ENCODE measurements around the gene PPP1R3A. TPM values are rescaled to one million over a fixed set of nuclear protein-coding genes. Genes with fewer than 3 reads are reported as not detected.
"Not testable (repeated sequence)": the region's sequence is repeated elsewhere in the genome, so short reads cannot be mapped to it uniquely, and the experiment has no call there.

The PPP1R3A gene
- total RNA-seq, 1 donor from 2014 or later, result not detected

DNA sequence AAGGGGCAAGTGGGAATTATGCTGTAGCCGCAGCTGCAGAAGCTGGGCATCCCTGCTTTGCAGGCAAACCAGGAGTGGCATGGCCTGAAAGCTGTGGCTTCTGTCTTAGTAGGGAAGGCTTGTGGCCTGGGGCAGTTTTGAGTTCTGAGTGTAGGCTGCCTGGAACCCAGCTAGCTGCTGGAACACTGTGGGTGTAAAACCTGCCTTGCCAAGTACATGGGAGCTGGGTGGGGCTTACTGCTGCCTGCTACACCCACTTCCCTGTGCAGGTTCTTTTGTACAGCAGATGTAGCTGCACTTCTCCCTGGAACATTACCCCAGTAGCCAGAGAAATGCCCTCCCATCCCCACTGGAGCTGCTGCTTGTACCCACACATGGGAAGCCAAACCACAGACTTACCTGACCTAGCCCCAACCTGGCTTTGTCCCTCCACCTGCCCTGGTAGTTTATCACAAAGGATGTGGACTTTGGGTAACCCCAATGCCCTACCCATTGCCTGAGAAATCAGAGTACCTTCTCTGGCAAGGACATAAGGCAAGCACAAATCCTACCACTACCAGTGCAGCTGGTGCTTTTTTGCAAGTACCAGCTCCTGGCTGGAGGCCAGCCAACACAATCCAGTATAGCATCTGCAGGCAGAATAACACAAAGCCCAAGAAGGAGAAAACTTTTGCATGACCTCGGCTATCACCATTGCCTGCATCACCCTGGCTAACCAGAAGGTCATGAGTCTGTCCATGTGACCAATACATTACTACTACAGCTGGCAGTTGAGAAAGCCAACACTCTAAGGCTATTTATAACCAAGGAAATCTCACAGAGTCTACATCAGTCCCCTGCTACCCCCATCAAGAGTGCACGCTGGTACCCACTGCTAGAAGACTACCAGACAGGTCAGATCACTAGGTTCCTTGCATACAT, 26.5 kb upstream of the PPP1R3A start:
- Histone ChIP-seq H3K27me3 (no peaks in the 10 kb centered on the region), H3K4me3 (no peak overlapping the region), H3K27ac (no peak overlapping the region), H3K9me3 (peaks cover 0 to 9% of the 10 kb centered on the region in 2 donors), H3K36me3 (no peaks in the 10 kb centered on the region), H3K4me1 (no peaks in the 10 kb centered on the region)
- TF ChIP-seq, protein P1, sequence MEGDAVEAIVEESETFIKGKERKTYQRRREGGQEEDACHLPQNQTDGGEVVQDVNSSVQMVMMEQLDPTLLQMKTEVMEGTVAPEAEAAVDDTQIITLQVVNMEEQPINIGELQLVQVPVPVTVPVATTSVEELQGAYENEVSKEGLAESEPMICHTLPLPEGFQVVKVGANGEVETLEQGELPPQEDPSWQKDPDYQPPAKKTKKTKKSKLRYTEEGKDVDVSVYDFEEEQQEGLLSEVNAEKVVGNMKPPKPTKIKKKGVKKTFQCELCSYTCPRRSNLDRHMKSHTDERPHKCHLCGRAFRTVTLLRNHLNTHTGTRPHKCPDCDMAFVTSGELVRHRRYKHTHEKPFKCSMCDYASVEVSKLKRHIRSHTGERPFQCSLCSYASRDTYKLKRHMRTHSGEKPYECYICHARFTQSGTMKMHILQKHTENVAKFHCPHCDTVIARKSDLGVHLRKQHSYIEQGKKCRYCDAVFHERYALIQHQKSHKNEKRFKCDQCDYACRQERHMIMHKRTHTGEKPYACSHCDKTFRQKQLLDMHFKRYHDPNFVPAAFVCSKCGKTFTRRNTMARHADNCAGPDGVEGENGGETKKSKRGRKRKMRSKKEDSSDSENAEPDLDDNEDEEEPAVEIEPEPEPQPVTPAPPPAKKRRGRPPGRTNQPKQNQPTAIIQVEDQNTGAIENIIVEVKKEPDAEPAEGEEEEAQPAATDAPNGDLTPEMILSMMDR (IDR thresholded peaks at IDR 0.05), result no peak
- intact Hi-C loops (cut with DNase I), result no loop called here
- no peak for DNase-seq (ENCODE audit: low spot score in 2 of 2)

DNA sequence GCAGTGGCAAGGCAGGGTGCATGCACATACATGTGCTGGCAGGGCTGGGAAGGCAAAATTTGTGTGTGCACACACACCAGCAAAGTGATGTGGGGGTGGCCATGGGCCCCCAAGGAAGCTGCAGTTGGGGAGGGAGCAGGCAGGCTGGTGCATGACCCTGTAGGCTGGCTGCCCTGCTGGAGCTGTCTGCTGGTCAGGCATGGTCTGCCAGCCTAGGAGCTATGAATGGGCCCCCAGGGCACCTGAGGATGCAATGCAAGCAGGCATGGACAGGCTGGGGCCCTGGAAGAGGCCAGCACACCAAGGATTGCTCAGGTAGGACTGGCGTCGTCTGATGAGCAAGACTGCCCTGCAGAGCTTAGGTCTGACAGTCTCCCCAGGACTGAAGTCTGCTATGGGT, 18.2 kb upstream of the PPP1R3A start:
- TF ChIP-seq, protein P1 (IDR thresholded peaks at IDR 0.05), result no peak
- intact Hi-C loops (cut with DNase I), result no loop called here
- no peak overlapping the region for H3K4me3 ChIP-seq

DNA sequence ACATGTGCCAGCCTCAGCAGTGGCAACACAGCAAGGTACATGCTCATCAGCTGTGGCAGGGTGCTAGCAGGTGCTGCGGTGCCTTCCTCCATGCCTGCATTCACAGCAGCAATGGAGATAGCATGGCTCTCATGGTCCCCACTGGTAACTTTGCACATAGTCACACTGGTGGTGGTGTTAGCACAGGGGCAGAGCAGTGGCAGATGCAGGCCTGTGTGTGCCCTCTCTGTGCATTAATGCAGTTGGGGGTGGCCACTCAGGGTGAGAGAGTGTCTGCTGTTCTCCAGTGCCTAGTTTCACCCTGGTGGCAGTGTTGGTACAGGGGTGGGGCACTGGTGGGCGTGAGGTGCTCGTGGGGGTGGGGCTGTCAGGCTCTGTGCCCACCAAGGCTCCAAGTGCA, 17.7 kb upstream of the PPP1R3A start:
- no peaks in the 10 kb centered on the region for H3K36me3 ChIP-seq
- no peak for DNase-seq (ENCODE audit: low spot score in 2 of 2)
- intact Hi-C loops (cut with DNase I), result no loop called here
- H3K4me1 ChIP-seq, result no peaks in the 10 kb centered on the region
- no peak overlapping the region for H3K27ac ChIP-seq
- no peak overlapping the region for H3K4me3 ChIP-seq
- TF ChIP-seq, protein P1 (IDR thresholded peaks at IDR 0.05), result no peak
- no peaks in the 10 kb centered on the region for H3K27me3 ChIP-seq
- no peaks in the 10 kb centered on the region for H3K9me3 ChIP-seq

More for the DNA sequence above, 18.2 kb upstream of the PPP1R3A start:
- DNase-seq (ENCODE audit: low spot score in 2 of 2), result no peak
- no peaks in the 10 kb centered on the region for H3K36me3 ChIP-seq
- no peaks in the 10 kb centered on the region for H3K4me1 ChIP-seq
- no peaks in the 10 kb centered on the region for H3K9me3 ChIP-seq
- no peaks in the 10 kb centered on the region for H3K27me3 ChIP-seq
- H3K27ac ChIP-seq, result no peak overlapping the region

DNA sequence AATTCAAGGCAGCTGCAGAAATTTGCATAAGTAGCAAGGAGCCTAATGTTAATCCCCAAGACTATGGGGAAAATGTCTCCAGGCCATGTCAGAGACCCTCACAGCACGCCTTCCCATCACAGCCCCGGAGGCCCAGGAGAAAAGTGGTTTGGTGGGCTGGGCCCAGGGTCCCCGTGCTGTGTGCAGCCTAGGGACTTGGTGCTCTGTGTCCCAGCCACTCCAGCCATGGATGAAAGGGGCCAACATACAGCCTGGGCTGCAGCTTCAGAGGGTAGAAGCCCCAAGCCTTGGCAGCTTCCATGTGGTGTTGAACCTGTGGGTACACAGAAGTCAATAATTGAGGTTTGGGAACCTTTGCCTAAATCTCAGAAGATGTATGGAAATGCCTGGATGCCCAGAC, 10.6 kb upstream of the PPP1R3A start:
- not testable (repeated sequence) for H3K27ac ChIP-seq

DNA sequence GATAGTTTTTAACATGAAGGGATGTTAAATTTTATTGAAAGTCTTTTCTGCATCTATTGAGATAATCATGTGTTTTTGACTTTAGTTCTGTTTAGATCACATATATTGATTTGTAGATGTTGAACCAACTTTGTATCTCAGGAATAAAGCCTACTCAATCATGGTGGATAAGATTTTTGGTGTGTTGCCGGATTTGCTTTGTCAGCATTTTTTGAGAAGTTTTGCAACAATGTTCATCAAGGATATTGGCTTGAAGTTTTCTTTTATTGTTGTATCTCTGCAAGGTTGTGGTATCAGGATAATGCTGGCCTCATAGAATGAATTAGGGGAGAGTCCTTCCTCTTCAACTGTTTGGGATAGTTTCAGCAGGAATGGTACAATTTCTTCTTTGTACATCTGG, 9.3 kb upstream of the PPP1R3A start:
- H3K27me3 ChIP-seq, result no peaks in the 10 kb centered on the region
- no peak overlapping the region for H3K27ac ChIP-seq
- H3K4me3 ChIP-seq, result no peak overlapping the region
- TF ChIP-seq, protein P1 (IDR thresholded peaks at IDR 0.05), result no peak
- intact Hi-C loops (cut with DNase I), result no loop called here
- no peaks in the 10 kb centered on the region for H3K4me1 ChIP-seq
- no peak for DNase-seq (ENCODE audit: low spot score in 2 of 2)
- no peaks in the 10 kb centered on the region for H3K9me3 ChIP-seq
- H3K36me3 ChIP-seq, result no peaks in the 10 kb centered on the region

More for the DNA sequence above, 10.6 kb upstream of the PPP1R3A start:
- H3K27me3 ChIP-seq; H3K4me3 ChIP-seq; H3K9me3 ChIP-seq; H3K36me3 ChIP-seq; DNase-seq (ENCODE audit: low spot score in 2 of 2); intact Hi-C loops (cut with DNase I); H3K4me1 ChIP-seq: not testable (repeated sequence)

DNA sequence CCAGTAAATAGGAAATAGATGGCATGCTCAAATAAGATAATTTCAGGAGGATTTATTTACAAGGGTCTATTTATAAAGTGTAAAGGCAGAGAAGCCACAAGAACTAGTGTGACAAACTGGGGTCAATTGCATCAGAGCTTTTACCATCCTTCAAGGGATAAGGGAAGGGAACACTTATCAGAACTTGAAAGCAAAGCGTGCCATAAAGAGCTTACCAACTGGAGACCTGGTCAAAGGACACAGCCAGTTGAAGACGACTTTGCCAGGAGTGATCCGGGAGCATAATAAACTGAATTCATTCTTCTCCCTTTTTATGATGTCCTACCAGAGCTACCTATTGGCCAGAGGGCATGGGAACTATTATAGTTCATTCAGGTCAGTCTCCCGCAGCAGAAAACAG, 3.2 kb upstream of the PPP1R3A start:
- TF ChIP-seq, protein P1 (IDR thresholded peaks at IDR 0.05), result no peak
- intact Hi-C loops (cut with DNase I), result no loop called here
- no peaks in the 10 kb centered on the region for H3K36me3 ChIP-seq

More for the DNA sequence above, 3.2 kb upstream of the PPP1R3A start:
- Histone ChIP-seq H3K27me3 (no peaks in the 10 kb centered on the region), H3K27ac (no peak overlapping the region), H3K9me3 (no peaks in the 10 kb centered on the region), H3K4me3 (no peak overlapping the region), H3K4me1 (no peaks in the 10 kb centered on the region)
- no peak for DNase-seq (ENCODE audit: low spot score in 2 of 2)

Data from ascending aorta (tissue), 2 donors.